ENCODE results near the gene BHLHE23. TPM values are rescaled to one million over a fixed set of nuclear protein-coding genes. Genes with fewer than 3 reads are reported as not detected.
"Not testable (repeated sequence)": the region's sequence is repeated elsewhere in the genome, so short reads cannot be mapped to it uniquely, and the experiment has no call there.

The BHLHE23 gene
- polyA plus RNA-seq, 1 donor, result not detected

GRCh38 chr20:63043348-63044203, 36.8 kb upstream of the BHLHE23 start:
- WGBS (ENCODE audit: insufficient coverage, low lambda C conversion rate), result 98% methylated on average over 9 of the region's 64 CpGs
- Histone ChIP-seq H3K36me3 (ENCODE audit: control insufficient read depth, insufficient read depth, low read length) (no peaks in the 10 kb centered on the region), H3K4me1 (ENCODE audit: control insufficient read depth, insufficient read depth, low read length) (no peaks in the 10 kb centered on the region), H3K27me3 (ENCODE audit: control insufficient read depth, insufficient read depth, low read length) (no peaks in the 10 kb centered on the region), H3K4me3 (ENCODE audit: low read length) (no peak overlapping the region), H3K27ac (ENCODE audit: low read length) (no peak overlapping the region), H3K9me3 (ENCODE audit: control insufficient read depth, low read depth, low read length) (peaks cover under 1% of the 10 kb centered on the region)
- no peak for DNase-seq

- peaks cover 6% of the 10 kb centered on the region for H3K27me3 ChIP-seq (ENCODE audit: control insufficient read depth, insufficient read depth, low read length)
- 10% methylated on average over 2 of the region's 12 CpGs for WGBS (ENCODE audit: insufficient coverage, low lambda C conversion rate)
- no peak for DNase-seq
- H3K27ac ChIP-seq (ENCODE audit: low read length), result no peak overlapping the region
- no peak overlapping the region for H3K4me3 ChIP-seq (ENCODE audit: low read length)
- no peaks in the 10 kb centered on the region for H3K9me3 ChIP-seq (ENCODE audit: control insufficient read depth, low read depth, low read length)
- H3K36me3 ChIP-seq (ENCODE audit: control insufficient read depth, insufficient read depth, low read length), result no peaks in the 10 kb centered on the region
- H3K4me1 ChIP-seq (ENCODE audit: control insufficient read depth, insufficient read depth, low read length), result no peaks in the 10 kb centered on the region
These were observed 35.8 kb upstream of the BHLHE23 start for GRCh38 chr20:63042448-63043071.

GRCh38 chr20:63041776-63042175, 35.0 kb upstream of the BHLHE23 start:
- Histone ChIP-seq H3K4me1 (ENCODE audit: control insufficient read depth, insufficient read depth, low read length) (no peaks in the 10 kb centered on the region), H3K9me3 (ENCODE audit: control insufficient read depth, low read depth, low read length) (no peaks in the 10 kb centered on the region), H3K27ac (ENCODE audit: low read length) (no peak overlapping the region), H3K27me3 (ENCODE audit: control insufficient read depth, insufficient read depth, low read length) (peaks cover 10% of the 10 kb centered on the region), H3K36me3 (ENCODE audit: control insufficient read depth, insufficient read depth, low read length) (no peaks in the 10 kb centered on the region), H3K4me3 (ENCODE audit: low read length) (no peak overlapping the region)
- no peak for DNase-seq
- WGBS (ENCODE audit: insufficient coverage, low lambda C conversion rate), result 100% methylated on average over 1 of the region's 7 CpGs

- H3K4me1 ChIP-seq (ENCODE audit: control insufficient read depth, insufficient read depth, low read length), result no peaks in the 10 kb centered on the region
- WGBS (ENCODE audit: insufficient coverage, low lambda C conversion rate), result 80% methylated on average over 1 of the region's 26 CpGs
- H3K4me3 ChIP-seq (ENCODE audit: low read length), result no peak overlapping the region
- no peak for DNase-seq
- H3K27me3 ChIP-seq (ENCODE audit: control insufficient read depth, insufficient read depth, low read length), result peaks cover 35% of the 10 kb centered on the region
- H3K36me3 ChIP-seq (ENCODE audit: control insufficient read depth, insufficient read depth, low read length), result no peaks in the 10 kb centered on the region
- no peak overlapping the region for H3K27ac ChIP-seq (ENCODE audit: low read length)
- H3K9me3 ChIP-seq (ENCODE audit: control insufficient read depth, low read depth, low read length), result no peaks in the 10 kb centered on the region
These were observed 31.0 kb upstream of the BHLHE23 start for GRCh38 chr20:63037669-63038268.

- no peaks in the 10 kb centered on the region for H3K4me1 ChIP-seq (ENCODE audit: control insufficient read depth, insufficient read depth, low read length)
- H3K27me3 ChIP-seq (ENCODE audit: control insufficient read depth, insufficient read depth, low read length), result peaks cover 49% of the 10 kb centered on the region
- WGBS (ENCODE audit: insufficient coverage, low lambda C conversion rate), result no CpG with 5 or more reads among the region's 19 CpGs
These were observed 29.5 kb upstream of the BHLHE23 start for GRCh38 chr20:63036291-63036690.

GRCh38 chr20:63035603-63036185, 28.9 kb upstream of the BHLHE23 start:
- H3K4me3 ChIP-seq (ENCODE audit: low read length), result no peak overlapping the region
- no peak for DNase-seq
- H3K36me3 ChIP-seq (ENCODE audit: control insufficient read depth, insufficient read depth, low read length), result no peaks in the 10 kb centered on the region
- no CpG with 5 or more reads among the region's 23 CpGs for WGBS (ENCODE audit: insufficient coverage, low lambda C conversion rate)
- no peaks in the 10 kb centered on the region for H3K9me3 ChIP-seq (ENCODE audit: control insufficient read depth, low read depth, low read length)
- no peaks in the 10 kb centered on the region for H3K4me1 ChIP-seq (ENCODE audit: control insufficient read depth, insufficient read depth, low read length)
- peaks cover 50% of the 10 kb centered on the region for H3K27me3 ChIP-seq (ENCODE audit: control insufficient read depth, insufficient read depth, low read length)
- no peak overlapping the region for H3K27ac ChIP-seq (ENCODE audit: low read length)

More at GRCh38 chr20:63036291-63036690, 29.5 kb upstream of the BHLHE23 start:
- Histone ChIP-seq H3K9me3 (ENCODE audit: control insufficient read depth, low read depth, low read length) (no peaks in the 10 kb centered on the region), H3K27ac (ENCODE audit: low read length) (no peak overlapping the region), H3K4me3 (ENCODE audit: low read length) (no peak overlapping the region), H3K36me3 (ENCODE audit: control insufficient read depth, insufficient read depth, low read length) (no peaks in the 10 kb centered on the region)
- DNase-seq, result no peak

- H3K27ac ChIP-seq (ENCODE audit: low read length); H3K9me3 ChIP-seq (ENCODE audit: control insufficient read depth, low read depth, low read length); H3K36me3 ChIP-seq (ENCODE audit: control insufficient read depth, insufficient read depth, low read length); DNase-seq; H3K4me1 ChIP-seq (ENCODE audit: control insufficient read depth, insufficient read depth, low read length); H3K4me3 ChIP-seq (ENCODE audit: low read length): not testable (repeated sequence)
- H3K27me3 ChIP-seq (ENCODE audit: control insufficient read depth, insufficient read depth, low read length), result peaks cover 57% of the 10 kb centered on the region
- no CpG with 5 or more reads among the region's 44 CpGs for WGBS (ENCODE audit: insufficient coverage, low lambda C conversion rate)
These were observed 28.2 kb upstream of the BHLHE23 start for GRCh38 chr20:63034710-63035602.

GRCh38 chr20:63033794-63034709, 27.3 kb upstream of the BHLHE23 start:
- Histone ChIP-seq H3K27ac (ENCODE audit: low read length) (no peak overlapping the region), H3K9me3 (ENCODE audit: control insufficient read depth, low read depth, low read length) (no peaks in the 10 kb centered on the region), H3K4me3 (ENCODE audit: low read length) (no peak overlapping the region), H3K36me3 (ENCODE audit: control insufficient read depth, insufficient read depth, low read length) (no peaks in the 10 kb centered on the region), H3K4me1 (ENCODE audit: control insufficient read depth, insufficient read depth, low read length) (no peaks in the 10 kb centered on the region), H3K27me3 (ENCODE audit: control insufficient read depth, insufficient read depth, low read length) (peaks cover 65% of the 10 kb centered on the region)
- no CpG with 5 or more reads among the region's 33 CpGs for WGBS (ENCODE audit: insufficient coverage, low lambda C conversion rate)
- DNase-seq, result no peak

All from large intestine (tissue), 3 donors.